ENCODE results near the gene UTP14C. TPM values are rescaled to one million over a fixed set of nuclear protein-coding genes. Genes with fewer than 3 reads are reported as not detected.

UTP14C gene
- total and polyA plus RNA-seq, 2 of the 13 experiments (the other 11 are each of a cell fraction or from before 2014, with no cell fraction given), result 8.8 to 12.2 TPM

GRCh38 chr13:52011632-52012511 is 12.6 kb upstream of the UTP14C start, which contains the start of gene ALG11 (continued):
- TF ChIP-seq, protein P1, sequence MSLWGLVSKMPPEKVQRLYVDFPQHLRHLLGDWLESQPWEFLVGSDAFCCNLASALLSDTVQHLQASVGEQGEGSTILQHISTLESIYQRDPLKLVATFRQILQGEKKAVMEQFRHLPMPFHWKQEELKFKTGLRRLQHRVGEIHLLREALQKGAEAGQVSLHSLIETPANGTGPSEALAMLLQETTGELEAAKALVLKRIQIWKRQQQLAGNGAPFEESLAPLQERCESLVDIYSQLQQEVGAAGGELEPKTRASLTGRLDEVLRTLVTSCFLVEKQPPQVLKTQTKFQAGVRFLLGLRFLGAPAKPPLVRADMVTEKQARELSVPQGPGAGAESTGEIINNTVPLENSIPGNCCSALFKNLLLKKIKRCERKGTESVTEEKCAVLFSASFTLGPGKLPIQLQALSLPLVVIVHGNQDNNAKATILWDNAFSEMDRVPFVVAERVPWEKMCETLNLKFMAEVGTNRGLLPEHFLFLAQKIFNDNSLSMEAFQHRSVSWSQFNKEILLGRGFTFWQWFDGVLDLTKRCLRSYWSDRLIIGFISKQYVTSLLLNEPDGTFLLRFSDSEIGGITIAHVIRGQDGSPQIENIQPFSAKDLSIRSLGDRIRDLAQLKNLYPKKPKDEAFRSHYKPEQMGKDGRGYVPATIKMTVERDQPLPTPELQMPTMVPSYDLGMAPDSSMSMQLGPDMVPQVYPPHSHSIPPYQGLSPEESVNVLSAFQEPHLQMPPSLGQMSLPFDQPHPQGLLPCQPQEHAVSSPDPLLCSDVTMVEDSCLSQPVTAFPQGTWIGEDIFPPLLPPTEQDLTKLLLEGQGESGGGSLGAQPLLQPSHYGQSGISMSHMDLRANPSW (CRISPR knock-in tag; IDR thresholded peaks at IDR 0.05; ENCODE audit: borderline replicate concordance), result no peak; the same call in 1 of the 2 replicates
- TF ChIP-seq ZNF354B (CRISPR knock-in tag; IDR thresholded peaks at IDR 0.05) (no peak), ZSCAN22 (CRISPR knock-in tag; IDR thresholded peaks at IDR 0.05) (no peak), ZC3H4 (CRISPR knock-in tag; IDR thresholded peaks at IDR 0.05; ENCODE audit: borderline replicate concordance) (no peak), ZNF326 (CRISPR knock-in tag; IDR thresholded peaks at IDR 0.05; ENCODE audit: borderline replicate concordance) (no peak), SKI (IDR thresholded peaks at IDR 0.05; ENCODE audit: partially characterized antibody) (peak; percentile 86), SNRNP70 (IDR thresholded peaks at IDR 0.05; ENCODE audit: low read depth, low read length) (no peak), PHF8 (CRISPR knock-in tag; IDR thresholded peaks at IDR 0.05) (peak; percentile 87), ZNF253 (CRISPR knock-in tag; IDR thresholded peaks at IDR 0.05; ENCODE audit: borderline replicate concordance) (peak; percentile 64; the same call in 1 of the 2 replicates), SP5 (CRISPR knock-in tag; IDR thresholded peaks at IDR 0.05; ENCODE audit: borderline replicate concordance, low read depth) (peak; percentile 80; the same call in 1 of the 2 replicates), HNF4A (CRISPR knock-in tag; IDR thresholded peaks at IDR 0.05) (peak; percentile 99), ZNF432 (CRISPR knock-in tag; IDR thresholded peaks at IDR 0.05; ENCODE audit: borderline replicate concordance) (no peak), MAF1 (CRISPR knock-in tag; IDR thresholded peaks at IDR 0.05; ENCODE audit: borderline replicate concordance) (no peak), SRSF1 (optimal IDR thresholded peaks at IDR 0.05; ENCODE audit: low read depth, low read length) (no peak), NR2F6 (IDR thresholded peaks at IDR 0.05) (0 out of 2 replicates have a peak, but pooled peaks have one; percentile 10), NR2F6 (CRISPR knock-in tag; IDR thresholded peaks at IDR 0.05) (peak; percentile 66; the same call in 1 of the 2 replicates), HOXA3 (CRISPR knock-in tag; IDR thresholded peaks at IDR 0.05) (peak; percentile 91), SPEN (CRISPR knock-in tag; IDR thresholded peaks at IDR 0.05; ENCODE audit: low read depth) (peak; percentile 98; the same call in 1 of the 2 replicates), SOX13 (IDR thresholded peaks at IDR 0.05) (0 out of 2 replicates have a peak, but pooled peaks have one; percentile 5), SOX13 (CRISPR knock-in tag; conservative IDR thresholded peaks at IDR 0.05 in 1 of 2, IDR thresholded peaks at IDR 0.05 in 1 of 2) (peak in 1 of 2 experiments; percentile 83; a peak in 2 of 4 replicates), CREM (IDR thresholded peaks at IDR 0.05) (peak; percentile 79; the same call in 1 of the 2 replicates), CREM (CRISPR knock-in tag; IDR thresholded peaks at IDR 0.05) (no peak), ZNF180 (CRISPR knock-in tag; IDR thresholded peaks at IDR 0.05; ENCODE audit: borderline replicate concordance, low read depth) (no peak), ZNF580 (CRISPR knock-in tag; IDR thresholded peaks at IDR 0.05; ENCODE audit: borderline replicate concordance, low read depth) (peak; percentile 80), RBM22 (optimal IDR thresholded peaks at IDR 0.05; ENCODE audit: low read length) (no peak)
- TF ChIP-seq, protein P2, sequence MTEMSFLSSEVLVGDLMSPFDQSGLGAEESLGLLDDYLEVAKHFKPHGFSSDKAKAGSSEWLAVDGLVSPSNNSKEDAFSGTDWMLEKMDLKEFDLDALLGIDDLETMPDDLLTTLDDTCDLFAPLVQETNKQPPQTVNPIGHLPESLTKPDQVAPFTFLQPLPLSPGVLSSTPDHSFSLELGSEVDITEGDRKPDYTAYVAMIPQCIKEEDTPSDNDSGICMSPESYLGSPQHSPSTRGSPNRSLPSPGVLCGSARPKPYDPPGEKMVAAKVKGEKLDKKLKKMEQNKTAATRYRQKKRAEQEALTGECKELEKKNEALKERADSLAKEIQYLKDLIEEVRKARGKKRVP (CRISPR knock-in tag; IDR thresholded peaks at IDR 0.05), result peak in 1 of 2 experiments; percentile 79; a peak in 2 of 4 replicates
